Smooth muscle cell (in vitro differentiated cells): Measurements from ENCODE around the gene MUCL3. TPM values are rescaled to one million over a fixed set of nuclear protein-coding genes. Genes with fewer than 3 reads are reported as not detected.
A peak's percentile ranks its signal among the peaks of the same experiment; 100 is the strongest.

ENCODE experiments used
- DNase-seq: peaks from one replicate; lab custom pipeline; 2025; ENCODE audit not compliant: unreplicated experiment; lab: John Stamatoyannopoulos, UW
- H2AFZ ChIP-seq: fragments of 200-600 bp; sonication (generic); 2 replicates; pipeline ENCODE4 v1.6.0; 2016; ENCODE audit warnings: antibody characterized with exemption, low read depth, mild to moderate bottlenecking
- H3F3A ChIP-seq: fragments of 200-600 bp; sonication (generic); 2 replicates; pipeline ENCODE4 v1.6.0; 2017; ENCODE audit warnings: antibody characterized with exemption, low read depth
- H3K27ac ChIP-seq: fragments of 200-600 bp; sonication (generic); 2 replicates; pipeline ENCODE4 v1.5.1; 2016; ENCODE audit warnings: low read depth, mild to moderate bottlenecking
- H3K27me3 ChIP-seq: fragments of 200-600 bp; sonication (generic); 2 replicates; pipeline ENCODE4 v1.6.1; 2016; ENCODE audit warnings: low read depth, mild to moderate bottlenecking
- H3K36me3 ChIP-seq: fragments of 200-600 bp; sonication (generic); 2 replicates; pipeline ENCODE4 v1.5.1; 2016; ENCODE audit warnings: low read depth
- H3K4me1 ChIP-seq: fragments of 200-600 bp; sonication (generic); 2 replicates; pipeline ENCODE4 v1.5.1; 2016; ENCODE audit warnings: low read depth
- H3K4me2 ChIP-seq: fragments of 200-600 bp; sonication (generic); 2 replicates; pipeline ENCODE4 v1.6.0; 2016; ENCODE audit warnings: mild to moderate bottlenecking
- H3K4me3 ChIP-seq: fragments of 200-600 bp; sonication (generic); 2 replicates; pipeline ENCODE4 v1.5.1; 2016; ENCODE audit warnings: mild to moderate bottlenecking
- H3K79me2 ChIP-seq: fragments of 200-600 bp; sonication (generic); 2 replicates; pipeline ENCODE4 v1.6.0; 2016; ENCODE audit warnings: low read depth, mild to moderate bottlenecking
- H3K9ac ChIP-seq: fragments of 200-600 bp; sonication (generic); 2 replicates; pipeline ENCODE4 v1.6.0; 2016; ENCODE audit warnings: low read depth
- H3K9me3 ChIP-seq: fragments of 200-600 bp; sonication (generic); replicated peaks from 2 replicates; pipeline ENCODE4 v1.5.1; 2016; ENCODE audit warnings: low read depth
- H4K20me1 ChIP-seq: fragments of 200-600 bp; sonication (generic); 2 replicates; pipeline ENCODE4 v1.6.0; 2016; ENCODE audit warnings: low read depth
- CTCF ChIP-seq: fragments of 200-600 bp; sonication (generic); IDR thresholded peaks from 2 replicates; pipeline ENCODE4 v1.5.1; 2017; ENCODE audit warnings: borderline replicate concordance, mild to moderate bottlenecking, antibody characterized with exemption; ENCODE audit not compliant: insufficient read depth, poor library complexity, severe bottlenecking
- WGBS: methylation state at CpG from one replicate; pipeline ENCODE4 v1.1.7; 2016; ENCODE audit warnings: low lambda C conversion rate; 5-methylcytosine and 5-hydroxymethylcytosine counted together
- polyA plus RNA-seq: library from polyadenylated mRNA; unstranded; fragments of >200 nt; fragmentation: Nextera tagmentation; extraction: Ambion mirVana; gene quantifications from 2 replicates; pipeline ENCODE4 v1.2.1, GENCODE V29; 2016
- total RNA-seq: library from RNA; depleted of rRNA; stranded (reverse); fragments of >200 nt; gene quantifications from 2 replicates; pipeline ENCODE4 v1.2.3, GENCODE V29; 2014

MUCL3 gene
- total and polyA plus RNA-seq, 2 experiments from 2014 or later: 0.31 TPM; not detected in 1

- peak overlapping the region; percentile 31 for H3K4me3 ChIP-seq
- peak overlapping the region; percentile 74 for H3K4me2 ChIP-seq
- peaks cover 11% of the 10 kb centered on the region for H3F3A ChIP-seq
- no peak overlapping the region for H3K9ac ChIP-seq
- no peaks in the 10 kb centered on the region for H4K20me1 ChIP-seq
- peak overlapping the region; percentile 67 for H2AFZ ChIP-seq
- no peak for TF ChIP-seq CTCF
- DNase-seq: no peak
- no peak overlapping the region for H3K27ac ChIP-seq
- no peaks in the 10 kb centered on the region for H3K36me3 ChIP-seq
- WGBS: 40% methylated on average over 13 of the region's 13 CpGs
- no peaks in the 10 kb centered on the region for H3K9me3 ChIP-seq
- H3K4me1 ChIP-seq: peaks cover 8% of the 10 kb centered on the region
- no peaks in the 10 kb centered on the region for H3K27me3 ChIP-seq
- H3K79me2 ChIP-seq: no peaks in the 10 kb centered on the region
These were observed 41.4 kb downstream of the MUCL3 start for GRCh38 chr6:30981942-30982772.

- no peaks in the 10 kb centered on the region for H4K20me1 ChIP-seq
- H3K79me2 ChIP-seq: no peaks in the 10 kb centered on the region
- WGBS: 94% methylated on average over 6 of the region's 6 CpGs
- H3K4me1 ChIP-seq: peaks cover 8% of the 10 kb centered on the region
- H3K27ac ChIP-seq: no peak within 1 kb of the TSS
- no peaks in the 10 kb centered on the region for H3K36me3 ChIP-seq
- peak within 1 kb of the TSS; percentile 74 for H3K4me2 ChIP-seq
- no peaks in the 10 kb centered on the region for H3K27me3 ChIP-seq
- no peak within 1 kb of the TSS for H3K9ac ChIP-seq
- H2AFZ ChIP-seq: peak within 1 kb of the TSS; percentile 67
- H3K9me3 ChIP-seq: no peaks in the 10 kb centered on the region
- no peak within 1 kb of the TSS for H3K4me3 ChIP-seq
- no peak for TF ChIP-seq CTCF
- peaks cover 11% of the 10 kb centered on the region for H3F3A ChIP-seq
- DNase-seq: no peak
These were observed 42.7 kb downstream of the MUCL3 start, which contains the start of gene MUC21 for GRCh38 chr6:30983439-30983838. TSS of gene MUC21 (plus strand) at chr6:30983718. CDS start at chr6:30983959, 241 bp downstream.

- no peak overlapping the region for H2AFZ ChIP-seq
- no peak overlapping the region for H3K4me3 ChIP-seq
- TF ChIP-seq CTCF: no peak
- H3K27me3 ChIP-seq: no peaks in the 10 kb centered on the region
- H3K9me3 ChIP-seq: no peaks in the 10 kb centered on the region
- peaks cover 11% of the 10 kb centered on the region for H3F3A ChIP-seq
- no peak overlapping the region for H3K27ac ChIP-seq
- no peaks in the 10 kb centered on the region for H3K36me3 ChIP-seq
- H4K20me1 ChIP-seq: no peaks in the 10 kb centered on the region
- H3K4me1 ChIP-seq: peaks cover 8% of the 10 kb centered on the region
- no peak overlapping the region for H3K4me2 ChIP-seq
- no peak overlapping the region for H3K9ac ChIP-seq
- no peaks in the 10 kb centered on the region for H3K79me2 ChIP-seq
- DNase-seq: no peak
- WGBS: 90% methylated on average over 5 of the region's 5 CpGs
These were observed 44.7 kb downstream of the MUCL3 start for GRCh38 chr6:30985490-30985889.

- Histone ChIP-seq H3K9me3 (no peaks in the 10 kb centered on the region), H4K20me1 (no peaks in the 10 kb centered on the region), H3K9ac (no peak overlapping the region), H3K36me3 (no peaks in the 10 kb centered on the region), H3K27me3 (no peaks in the 10 kb centered on the region), H2AFZ (no peak overlapping the region), H3K79me2 (no peaks in the 10 kb centered on the region), H3F3A (peaks cover 6% of the 10 kb centered on the region), H3K27ac (no peak overlapping the region), H3K4me1 (peaks cover under 1% of the 10 kb centered on the region), H3K4me3 (no peak overlapping the region), H3K4me2 (no peak overlapping the region)
- TF ChIP-seq CTCF: no peak
- no peak for DNase-seq
- 93% methylated on average over 6 of the region's 6 CpGs for WGBS
These were observed 46.5 kb downstream of the MUCL3 start for GRCh38 chr6:30987304-30987703.
